Measurements from ENCODE around the gene AK4.

DNA sequence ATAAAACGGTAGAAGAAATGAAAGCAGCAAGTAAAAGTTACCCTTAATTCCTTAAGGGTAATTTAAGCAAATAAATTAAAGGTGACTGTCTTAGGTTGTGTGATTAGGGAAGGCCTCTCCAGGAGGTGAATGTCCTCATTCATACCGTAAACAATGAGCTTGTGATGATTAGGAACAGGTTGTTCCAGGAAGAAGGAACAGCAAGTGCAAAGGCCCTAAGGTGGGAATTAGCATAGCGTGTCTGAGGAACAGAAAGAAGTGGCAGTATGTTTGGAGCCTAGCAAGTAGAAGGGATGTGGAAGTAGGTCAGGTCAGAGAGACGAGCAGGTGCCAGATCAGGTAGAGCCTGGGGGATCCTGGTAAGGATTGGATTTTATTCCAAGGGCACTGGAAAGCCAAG is 5.6 kb downstream of the AK4 start:
- TF ChIP-seq SP1 (IDR thresholded peaks at IDR 0.05) (no peak), BHLHE40 (IDR thresholded peaks at IDR 0.05; ENCODE audit: borderline replicate concordance) (no peak), SUZ12 (IDR thresholded peaks at IDR 0.05) (no peak), ZNF384 (IDR thresholded peaks at IDR 0.05) (no peak), LEF1 (IDR thresholded peaks at IDR 0.05; ENCODE audit: borderline replicate concordance) (no peak), FOXM1 (IDR thresholded peaks at IDR 0.05; ENCODE audit: borderline replicate concordance) (no peak), NFRKB (IDR thresholded peaks at IDR 0.05) (no peak), CTBP1 (IDR thresholded peaks at IDR 0.05; ENCODE audit: borderline replicate concordance) (no peak), FOXK2 (IDR thresholded peaks at IDR 0.05) (no peak), ELF4 (IDR thresholded peaks at IDR 0.05) (no peak)
- TF ChIP-seq, protein P1, sequence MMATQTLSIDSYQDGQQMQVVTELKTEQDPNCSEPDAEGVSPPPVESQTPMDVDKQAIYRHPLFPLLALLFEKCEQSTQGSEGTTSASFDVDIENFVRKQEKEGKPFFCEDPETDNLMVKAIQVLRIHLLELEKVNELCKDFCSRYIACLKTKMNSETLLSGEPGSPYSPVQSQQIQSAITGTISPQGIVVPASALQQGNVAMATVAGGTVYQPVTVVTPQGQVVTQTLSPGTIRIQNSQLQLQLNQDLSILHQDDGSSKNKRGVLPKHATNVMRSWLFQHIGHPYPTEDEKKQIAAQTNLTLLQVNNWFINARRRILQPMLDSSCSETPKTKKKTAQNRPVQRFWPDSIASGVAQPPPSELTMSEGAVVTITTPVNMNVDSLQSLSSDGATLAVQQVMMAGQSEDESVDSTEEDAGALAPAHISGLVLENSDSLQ (IDR thresholded peaks at IDR 0.05), result no peak
